Mammary epithelial cell (primary cell): ENCODE results near the gene IRF8.

Experiments used
- CTCF ChIP-seq, 2 donors: IDR thresholded peaks in 1 of 2; conservative IDR thresholded peaks in 1 of 2; 2 replicates each; pipeline ENCODE4 v1.5.1; 2011 to 2012; ENCODE audit warnings: inconsistent platforms in 2 of 2, low read length in 2 of 2, mild to moderate bottlenecking in 2 of 2, control low read depth in 1 of 2, low read depth in 1 of 2; ENCODE audit not compliant: insufficient read depth in 1 of 2; ENCODE audit errors: extremely low read depth in 1 of 2
- EZH2 ChIP-seq: IDR thresholded peaks from 2 replicates; pipeline ENCODE4 v1.6.1; 2012; ENCODE audit warnings: low read length, inconsistent platforms, borderline replicate concordance

- no peak for TF ChIP-seq CTCF (conservative IDR thresholded peaks at IDR 0.05 in 1 of 2, IDR thresholded peaks at IDR 0.05 in 1 of 2; ENCODE audit: extremely low read depth in 1 of 2, insufficient read depth in 1 of 2, low read depth in 1 of 2, low read length in 2 of 2)
- TF ChIP-seq EZH2: no peak
Measured at GRCh38 chr16:85954927-85955519, 56.1 kb downstream of the IRF8 start.
